GM23338 (cell line): Measurements from ENCODE around the gene LSP1. TPM values are rescaled to one million over a fixed set of nuclear protein-coding genes. Genes with fewer than 3 reads are reported as not detected.
A peak's percentile ranks its signal among the peaks of the same experiment; 100 is the strongest.

Experiments used
- ATAC-seq: fragments of 200-7000 bp; cut with Tn5 transposase; 3 replicates; pipeline ENCODE4 v1.9.1; 2020
- DNase-seq: peaks from one replicate; pipeline ENCODE4 v3.0.0-alpha.2; 2015; ENCODE audit warnings: low spot score
- H2AFZ ChIP-seq: fragments of 200-600 bp; sonication (generic); 2 replicates; pipeline ENCODE4 v1.8.0; 2016; ENCODE audit warnings: antibody characterized with exemption, mild to moderate bottlenecking, moderate library complexity
- H3F3A ChIP-seq: fragments of 200-600 bp; sonication (generic); replicated peaks from 2 replicates; pipeline ENCODE4 v1.8.0; 2017; ENCODE audit warnings: antibody characterized with exemption, mixed run types, low read depth
- H3K27ac ChIP-seq: fragments of 200-600 bp; sonication (generic); 2 replicates; pipeline ENCODE4 v1.6.1; 2016; ENCODE audit warnings: low read depth
- H3K27me3 ChIP-seq: fragments of 200-600 bp; sonication (generic); 2 replicates; pipeline ENCODE4 v1.8.0; 2016; ENCODE audit warnings: mild to moderate bottlenecking, mixed run types, moderate library complexity; ENCODE audit not compliant: insufficient read depth
- H3K36me3 ChIP-seq: fragments of 200-600 bp; sonication (generic); 2 replicates; pipeline ENCODE4 v1.8.0; 2016; ENCODE audit warnings: mild to moderate bottlenecking; ENCODE audit not compliant: insufficient read depth
- H3K4me1 ChIP-seq: fragments of 200-600 bp; sonication (generic); 2 replicates; pipeline ENCODE4 v1.8.0; 2016; ENCODE audit warnings: mild to moderate bottlenecking, moderate library complexity; ENCODE audit not compliant: insufficient read depth
- H3K4me2 ChIP-seq: fragments of 200-600 bp; sonication (generic); 2 replicates; pipeline ENCODE4 v1.7.1; 2017; ENCODE audit warnings: mixed run types
- H3K4me3 ChIP-seq: fragments of 200-600 bp; sonication (generic); 2 replicates; pipeline ENCODE4 v1.6.1; 2016; ENCODE audit warnings: mixed run types
- H3K79me2 ChIP-seq: fragments of 200-600 bp; sonication (generic); replicated peaks from 2 replicates; pipeline ENCODE4 v1.8.0; 2017; ENCODE audit warnings: mild to moderate bottlenecking; ENCODE audit not compliant: insufficient read depth
- H3K9me2 ChIP-seq: fragments of 200-600 bp; sonication (generic); 2 replicates; pipeline ENCODE4 v1.8.0; 2017; ENCODE audit not compliant: insufficient read depth
- H4K20me1 ChIP-seq: fragments of 200-600 bp; sonication (generic); replicated peaks from 2 replicates; pipeline ENCODE4 v1.8.0; 2017; ENCODE audit warnings: mild to moderate bottlenecking; ENCODE audit not compliant: insufficient read depth
- H3K27ac Mint-ChIP-seq: 2 replicates; pipeline ENCODE4 v1.8.0; 2020; ENCODE audit warnings: inconsistent platforms, mild to moderate bottlenecking, moderate library complexity, mixed read lengths
- H3K27me3 Mint-ChIP-seq: 3 replicates; pipeline ENCODE4 v1.8.0; 2022; ENCODE audit warnings: low read depth, mild to moderate bottlenecking, moderate library complexity, mixed read lengths, inconsistent platforms; ENCODE audit not compliant: insufficient read depth, poor library complexity
- H3K36me3 Mint-ChIP-seq: 3 replicates; pipeline ENCODE4 v1.8.0; 2021; ENCODE audit warnings: low read depth, mild to moderate bottlenecking, inconsistent platforms, moderate library complexity, mixed read lengths
- H3K4me1 Mint-ChIP-seq: 3 replicates; pipeline ENCODE4 v1.8.0; 2020; ENCODE audit warnings: mild to moderate bottlenecking, inconsistent platforms, mixed read lengths
- H3K4me3 Mint-ChIP-seq: 3 replicates; pipeline ENCODE4 v1.8.0; 2021; ENCODE audit warnings: moderate library complexity, mild to moderate bottlenecking, inconsistent platforms, mixed read lengths
- H3K9me3 Mint-ChIP-seq: 3 replicates; pipeline ENCODE4 v1.8.0; 2020; ENCODE audit warnings: moderate library complexity, mild to moderate bottlenecking, inconsistent platforms, mixed read lengths
- CREB1 ChIP-seq: fragments of 250-450 bp; sonication (Bioruptor Pico); IDR thresholded peaks from 2 replicates; pipeline ENCODE4 v1.5.0; 2020; ENCODE audit warnings: low read depth, mild to moderate bottlenecking, moderate library complexity
- CTCF ChIP-seq, 2 experiments: fragments of 200-600 bp in 1 of 2; sonication (generic) in 1 of 2; conservative IDR thresholded peaks; 2 replicates each; pipeline versions ENCODE4 v1.5.1 to v1.6.1; 2016 to 2017; ENCODE audit warnings: antibody characterized with exemption in 2 of 2, low read depth in 2 of 2, mild to moderate bottlenecking in 2 of 2, moderate library complexity in 1 of 2
- ETS1 ChIP-seq: IDR thresholded peaks from 2 replicates; pipeline ENCODE4 v1.6.1; 2016; ENCODE audit warnings: antibody characterized with exemption
- EZH2 ChIP-seq: fragments of 200-600 bp; sonication (generic); IDR thresholded peaks from one replicate; pipeline ENCODE4 v1.8.0; 2017; ENCODE audit warnings: antibody characterized with exemption, mild to moderate bottlenecking, low read depth; ENCODE audit not compliant: unreplicated experiment
- EZH2phosphoT487 ChIP-seq: fragments of 200-600 bp; sonication (generic); IDR thresholded peaks from one replicate; pipeline ENCODE4 v1.8.1; 2018; ENCODE audit warnings: antibody characterized with exemption; ENCODE audit not compliant: unreplicated experiment
- JUNB ChIP-seq: IDR thresholded peaks from one replicate; pipeline ENCODE4 v1.6.1; 2016; ENCODE audit warnings: antibody characterized with exemption; ENCODE audit not compliant: unreplicated experiment
- NANOG ChIP-seq: IDR thresholded peaks from 2 replicates; pipeline ENCODE4 v1.6.1; 2016; ENCODE audit warnings: antibody characterized with exemption, borderline replicate concordance
- POLR2AphosphoS5 ChIP-seq: IDR thresholded peaks from 2 replicates; pipeline ENCODE4 v1.6.1; 2016; ENCODE audit warnings: antibody characterized with exemption, low read depth
- REST ChIP-seq: IDR thresholded peaks from one replicate; pipeline ENCODE4 v1.6.1; 2018; ENCODE audit warnings: antibody characterized with exemption; ENCODE audit not compliant: unreplicated experiment
- STAT1 ChIP-seq: IDR thresholded peaks from one replicate; pipeline ENCODE4 v1.6.1; 2016; ENCODE audit warnings: antibody characterized with exemption; ENCODE audit not compliant: unreplicated experiment
- ZNF114 ChIP-seq: fragments of 250-450 bp; sonication (Bioruptor Pico); IDR thresholded peaks from 2 replicates; pipeline ENCODE4 v1.5.0; 2020; ENCODE audit warnings: mild to moderate bottlenecking, moderate library complexity
- ZNF331 ChIP-seq: fragments of 250-450 bp; sonication (Bioruptor Pico); IDR thresholded peaks from 2 replicates; pipeline ENCODE4 v1.5.0; 2020; ENCODE audit warnings: low read depth, mild to moderate bottlenecking, moderate library complexity
- polyA plus RNA-seq: library from polyadenylated mRNA; unstranded; fragments of >200 nt; fragmentation: Nextera tagmentation; extraction: Ambion mirVana; gene quantifications from 2 replicates; pipeline ENCODE4 v1.2.1, GENCODE V29; 2016
- total RNA-seq: library from RNA; depleted of rRNA; stranded (reverse); fragments of >200 nt; shearing (Covaris generic); gene quantifications from 2 replicates; pipeline ENCODE4 v1.2.3, GENCODE V29; 2014

Gene LSP1
- total and polyA plus RNA-seq, 2 experiments from 2014 or later, result 0.84 TPM; not detected in 1

- H3K4me1 ChIP-seq, result no peaks in the 10 kb centered on the region; the same call in 1 of the 2 replicates
- H3K27me3 ChIP-seq, result no peaks in the 10 kb centered on the region
- H3K4me2 ChIP-seq, result no peak overlapping the region
- DNase-seq (peak; percentile 88), ATAC-seq (peak; percentile 89)
- Mint-ChIP-seq H3K9me3 (no peaks in the 10 kb centered on the region), H3K4me3 (no peak overlapping the region), H3K27me3 (peaks cover 4% of the 10 kb centered on the region), H3K36me3 (no peaks in the 10 kb centered on the region), H3K4me1 (0 out of 3 replicates have a peak, but pooled peaks cover 2% of the 10 kb centered on the region), H3K27ac (no peak overlapping the region)
- H3K9me2 ChIP-seq, result no peaks in the 10 kb centered on the region
- TF ChIP-seq POLR2AphosphoS5 (no peak), CTCF (conservative IDR thresholded peaks at IDR 0.05; ENCODE audit: low read depth in 2 of 2) (peak; percentile 60 to 91), ZNF331 (no peak)
- no peaks in the 10 kb centered on the region for H4K20me1 ChIP-seq
- H3K4me3 ChIP-seq, result no peak overlapping the region
- no peaks in the 10 kb centered on the region for H3F3A ChIP-seq
- peak overlapping the region; percentile 76 for H2AFZ ChIP-seq
- H3K27ac ChIP-seq, result no peak overlapping the region
- no peaks in the 10 kb centered on the region for H3K36me3 ChIP-seq
- H3K79me2 ChIP-seq, result no peaks in the 10 kb centered on the region
Measured at GRCh38 chr11:1837171-1838076, 15.5 kb upstream of the LSP1 start.

- Mint-ChIP-seq H3K9me3 (no peaks in the 10 kb centered on the region), H3K4me1 (0 out of 3 replicates have a peak, but pooled peaks cover 2% of the 10 kb centered on the region), H3K27ac (no peak overlapping the region), H3K4me3 (no peak overlapping the region), H3K36me3 (no peaks in the 10 kb centered on the region), H3K27me3 (peaks cover 3% of the 10 kb centered on the region)
- H3K4me3 ChIP-seq, result no peak overlapping the region
- no peaks in the 10 kb centered on the region for H3F3A ChIP-seq
- no peaks in the 10 kb centered on the region for H3K36me3 ChIP-seq
- peak overlapping the region; percentile 76; the same call in 1 of the 2 replicates for H2AFZ ChIP-seq
- no peak overlapping the region for H3K4me2 ChIP-seq
- no peaks in the 10 kb centered on the region for H3K4me1 ChIP-seq
- H3K27ac ChIP-seq, result no peak overlapping the region
- no peak for DNase-seq
- no peaks in the 10 kb centered on the region for H4K20me1 ChIP-seq
- H3K79me2 ChIP-seq, result no peaks in the 10 kb centered on the region
- peak; percentile 15 for ATAC-seq
- H3K9me2 ChIP-seq, result no peaks in the 10 kb centered on the region
- H3K27me3 ChIP-seq, result no peaks in the 10 kb centered on the region
- TF ChIP-seq STAT1, result no peak
- TF ChIP-seq EZH2, result no peak
- no peak for TF ChIP-seq ZNF114 (CRISPR knock-in tag)
- TF ChIP-seq ZNF331, result no peak
- TF ChIP-seq POLR2AphosphoS5, result no peak
- no peak for TF ChIP-seq ETS1
- no peak for TF ChIP-seq NANOG
- no peak for TF ChIP-seq REST
- no peak for TF ChIP-seq EZH2phosphoT487
- TF ChIP-seq JUNB, result no peak
- TF ChIP-seq CREB1 (CRISPR knock-in tag), result no peak
Measured at GRCh38 chr11:1838077-1838425, 14.8 kb upstream of the LSP1 start.
